GM23338 (cell line): Measurements from ENCODE around the gene RBM17. TPM values are rescaled to one million over a fixed set of nuclear protein-coding genes. Genes with fewer than 3 reads are reported as not detected.

ENCODE experiments used
- ATAC-seq: fragments of 200-7000 bp; cut with Tn5 transposase; 3 replicates; pipeline ENCODE4 v1.9.1; 2020
- DNase-seq: peaks from one replicate; pipeline ENCODE4 v3.0.0-alpha.2; 2015; ENCODE audit warnings: low spot score
- H2AFZ ChIP-seq: fragments of 200-600 bp; sonication (generic); 2 replicates; pipeline ENCODE4 v1.8.0; 2016; ENCODE audit warnings: antibody characterized with exemption, mild to moderate bottlenecking, moderate library complexity
- H3F3A ChIP-seq: fragments of 200-600 bp; sonication (generic); replicated peaks from 2 replicates; pipeline ENCODE4 v1.8.0; 2017; ENCODE audit warnings: antibody characterized with exemption, mixed run types, low read depth
- H3K27ac ChIP-seq: fragments of 200-600 bp; sonication (generic); 2 replicates; pipeline ENCODE4 v1.6.1; 2016; ENCODE audit warnings: low read depth
- H3K27me3 ChIP-seq: fragments of 200-600 bp; sonication (generic); 2 replicates; pipeline ENCODE4 v1.8.0; 2016; ENCODE audit warnings: mild to moderate bottlenecking, mixed run types, moderate library complexity; ENCODE audit not compliant: insufficient read depth
- H3K36me3 ChIP-seq: fragments of 200-600 bp; sonication (generic); 2 replicates; pipeline ENCODE4 v1.8.0; 2016; ENCODE audit warnings: mild to moderate bottlenecking; ENCODE audit not compliant: insufficient read depth
- H3K4me1 ChIP-seq: fragments of 200-600 bp; sonication (generic); 2 replicates; pipeline ENCODE4 v1.8.0; 2016; ENCODE audit warnings: mild to moderate bottlenecking, moderate library complexity; ENCODE audit not compliant: insufficient read depth
- H3K4me2 ChIP-seq: fragments of 200-600 bp; sonication (generic); 2 replicates; pipeline ENCODE4 v1.7.1; 2017; ENCODE audit warnings: mixed run types
- H3K4me3 ChIP-seq: fragments of 200-600 bp; sonication (generic); 2 replicates; pipeline ENCODE4 v1.6.1; 2016; ENCODE audit warnings: mixed run types
- H3K79me2 ChIP-seq: fragments of 200-600 bp; sonication (generic); replicated peaks from 2 replicates; pipeline ENCODE4 v1.8.0; 2017; ENCODE audit warnings: mild to moderate bottlenecking; ENCODE audit not compliant: insufficient read depth
- H3K9me2 ChIP-seq: fragments of 200-600 bp; sonication (generic); 2 replicates; pipeline ENCODE4 v1.8.0; 2017; ENCODE audit not compliant: insufficient read depth
- H4K20me1 ChIP-seq: fragments of 200-600 bp; sonication (generic); replicated peaks from 2 replicates; pipeline ENCODE4 v1.8.0; 2017; ENCODE audit warnings: mild to moderate bottlenecking; ENCODE audit not compliant: insufficient read depth
- H3K27ac Mint-ChIP-seq: 2 replicates; pipeline ENCODE4 v1.8.0; 2020; ENCODE audit warnings: inconsistent platforms, mild to moderate bottlenecking, moderate library complexity, mixed read lengths
- H3K27me3 Mint-ChIP-seq: 3 replicates; pipeline ENCODE4 v1.8.0; 2022; ENCODE audit warnings: low read depth, mild to moderate bottlenecking, moderate library complexity, mixed read lengths, inconsistent platforms; ENCODE audit not compliant: insufficient read depth, poor library complexity
- H3K36me3 Mint-ChIP-seq: 3 replicates; pipeline ENCODE4 v1.8.0; 2021; ENCODE audit warnings: low read depth, mild to moderate bottlenecking, inconsistent platforms, moderate library complexity, mixed read lengths
- H3K4me1 Mint-ChIP-seq: 3 replicates; pipeline ENCODE4 v1.8.0; 2020; ENCODE audit warnings: mild to moderate bottlenecking, inconsistent platforms, mixed read lengths
- H3K4me3 Mint-ChIP-seq: 3 replicates; pipeline ENCODE4 v1.8.0; 2021; ENCODE audit warnings: moderate library complexity, mild to moderate bottlenecking, inconsistent platforms, mixed read lengths
- H3K9me3 Mint-ChIP-seq: 3 replicates; pipeline ENCODE4 v1.8.0; 2020; ENCODE audit warnings: moderate library complexity, mild to moderate bottlenecking, inconsistent platforms, mixed read lengths
- CREB1 ChIP-seq: fragments of 250-450 bp; sonication (Bioruptor Pico); IDR thresholded peaks from 2 replicates; pipeline ENCODE4 v1.5.0; 2020; ENCODE audit warnings: low read depth, mild to moderate bottlenecking, moderate library complexity
- EZH2 ChIP-seq: fragments of 200-600 bp; sonication (generic); IDR thresholded peaks from one replicate; pipeline ENCODE4 v1.8.0; 2017; ENCODE audit warnings: antibody characterized with exemption, mild to moderate bottlenecking, low read depth; ENCODE audit not compliant: unreplicated experiment
- JUNB ChIP-seq: IDR thresholded peaks from one replicate; pipeline ENCODE4 v1.6.1; 2016; ENCODE audit warnings: antibody characterized with exemption; ENCODE audit not compliant: unreplicated experiment
- NANOG ChIP-seq: IDR thresholded peaks from 2 replicates; pipeline ENCODE4 v1.6.1; 2016; ENCODE audit warnings: antibody characterized with exemption, borderline replicate concordance
- ZNF114 ChIP-seq: fragments of 250-450 bp; sonication (Bioruptor Pico); IDR thresholded peaks from 2 replicates; pipeline ENCODE4 v1.5.0; 2020; ENCODE audit warnings: mild to moderate bottlenecking, moderate library complexity
- polyA plus RNA-seq: library from polyadenylated mRNA; unstranded; fragments of >200 nt; fragmentation: Nextera tagmentation; extraction: Ambion mirVana; gene quantifications from 2 replicates; pipeline ENCODE4 v1.2.1, GENCODE V29; 2016
- total RNA-seq: library from RNA; depleted of rRNA; stranded (reverse); fragments of >200 nt; shearing (Covaris generic); gene quantifications from 2 replicates; pipeline ENCODE4 v1.2.3, GENCODE V29; 2014
- TF ChIP-seq, protein P1 (sequence below), 2 experiments: fragments of 200-600 bp in 1 of 2; sonication (generic) in 1 of 2; conservative IDR thresholded peaks; 2 replicates each; pipeline versions ENCODE4 v1.5.1 to v1.6.1; 2016 to 2017; ENCODE audit warnings: antibody characterized with exemption in 2 of 2, low read depth in 2 of 2, mild to moderate bottlenecking in 2 of 2, moderate library complexity in 1 of 2
- TF ChIP-seq, protein P2 (sequence below): IDR thresholded peaks from one replicate; pipeline ENCODE4 v1.6.1; 2018; ENCODE audit warnings: antibody characterized with exemption; ENCODE audit not compliant: unreplicated experiment
- TF ChIP-seq, protein P3 (sequence below): IDR thresholded peaks from 2 replicates; pipeline ENCODE4 v1.6.1; 2016; ENCODE audit warnings: antibody characterized with exemption
- TF ChIP-seq, protein P4 (sequence below): fragments of 250-450 bp; sonication (Bioruptor Pico); IDR thresholded peaks from 2 replicates; pipeline ENCODE4 v1.5.0; 2020; ENCODE audit warnings: mild to moderate bottlenecking, moderate library complexity

Gene RBM17
- total and polyA plus RNA-seq, 2 experiments from 2014 or later = 54.7 to 281 TPM

DNA sequence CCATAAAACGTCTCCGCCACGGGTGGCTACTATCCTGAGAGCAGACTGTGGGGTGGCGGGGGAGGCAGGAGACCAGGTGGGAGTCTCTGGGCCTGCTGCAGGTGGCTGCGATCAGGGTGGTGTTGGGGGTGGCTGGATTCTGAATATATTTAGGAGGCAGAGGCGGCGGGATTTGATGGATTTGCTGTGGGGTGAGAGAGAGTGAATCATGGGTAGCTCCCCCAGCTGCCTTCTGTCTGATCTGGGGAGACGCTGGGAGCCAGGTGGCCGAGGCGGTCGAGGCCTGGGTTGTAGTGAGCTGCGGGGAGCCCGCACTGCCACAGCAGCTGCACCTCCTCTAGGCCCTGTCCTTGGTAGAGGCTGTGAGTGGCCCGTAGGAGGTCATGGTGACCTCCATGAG lies 65.7 kb downstream of the RBM17 start:
- H3K9me3 Mint-ChIP-seq = no peaks in the 10 kb centered on the region
- peaks cover 22% of the 10 kb centered on the region; the same call in 1 of the 2 replicates for H3K79me2 ChIP-seq
- H3K36me3 Mint-ChIP-seq = no peaks in the 10 kb centered on the region
- H3K4me1 Mint-ChIP-seq = peaks cover 14% of the 10 kb centered on the region
- no peak overlapping the region for H3K4me3 ChIP-seq
- DNase-seq (no peak), ATAC-seq (no peak)
- H3K27me3 ChIP-seq = no peaks in the 10 kb centered on the region
- H3K36me3 ChIP-seq = no peaks in the 10 kb centered on the region
- H3K27ac ChIP-seq = no peak overlapping the region
- H3F3A ChIP-seq = no peaks in the 10 kb centered on the region; the same call in 1 of the 2 replicates
- no peak overlapping the region for H3K4me2 ChIP-seq
- H3K27me3 Mint-ChIP-seq = peaks cover 24% of the 10 kb centered on the region
- H3K9me2 ChIP-seq = no peaks in the 10 kb centered on the region
- H3K27ac Mint-ChIP-seq = no peak overlapping the region
- TF ChIP-seq, protein P1, sequence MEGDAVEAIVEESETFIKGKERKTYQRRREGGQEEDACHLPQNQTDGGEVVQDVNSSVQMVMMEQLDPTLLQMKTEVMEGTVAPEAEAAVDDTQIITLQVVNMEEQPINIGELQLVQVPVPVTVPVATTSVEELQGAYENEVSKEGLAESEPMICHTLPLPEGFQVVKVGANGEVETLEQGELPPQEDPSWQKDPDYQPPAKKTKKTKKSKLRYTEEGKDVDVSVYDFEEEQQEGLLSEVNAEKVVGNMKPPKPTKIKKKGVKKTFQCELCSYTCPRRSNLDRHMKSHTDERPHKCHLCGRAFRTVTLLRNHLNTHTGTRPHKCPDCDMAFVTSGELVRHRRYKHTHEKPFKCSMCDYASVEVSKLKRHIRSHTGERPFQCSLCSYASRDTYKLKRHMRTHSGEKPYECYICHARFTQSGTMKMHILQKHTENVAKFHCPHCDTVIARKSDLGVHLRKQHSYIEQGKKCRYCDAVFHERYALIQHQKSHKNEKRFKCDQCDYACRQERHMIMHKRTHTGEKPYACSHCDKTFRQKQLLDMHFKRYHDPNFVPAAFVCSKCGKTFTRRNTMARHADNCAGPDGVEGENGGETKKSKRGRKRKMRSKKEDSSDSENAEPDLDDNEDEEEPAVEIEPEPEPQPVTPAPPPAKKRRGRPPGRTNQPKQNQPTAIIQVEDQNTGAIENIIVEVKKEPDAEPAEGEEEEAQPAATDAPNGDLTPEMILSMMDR (conservative IDR thresholded peaks at IDR 0.05; ENCODE audit: low read depth in 2 of 2) = no peak
- TF ChIP-seq NANOG (no peak), EZH2 (no peak), CREB1 (CRISPR knock-in tag) (no peak), ZNF114 (CRISPR knock-in tag) (no peak), JUNB (no peak)
- TF ChIP-seq, protein P2, sequence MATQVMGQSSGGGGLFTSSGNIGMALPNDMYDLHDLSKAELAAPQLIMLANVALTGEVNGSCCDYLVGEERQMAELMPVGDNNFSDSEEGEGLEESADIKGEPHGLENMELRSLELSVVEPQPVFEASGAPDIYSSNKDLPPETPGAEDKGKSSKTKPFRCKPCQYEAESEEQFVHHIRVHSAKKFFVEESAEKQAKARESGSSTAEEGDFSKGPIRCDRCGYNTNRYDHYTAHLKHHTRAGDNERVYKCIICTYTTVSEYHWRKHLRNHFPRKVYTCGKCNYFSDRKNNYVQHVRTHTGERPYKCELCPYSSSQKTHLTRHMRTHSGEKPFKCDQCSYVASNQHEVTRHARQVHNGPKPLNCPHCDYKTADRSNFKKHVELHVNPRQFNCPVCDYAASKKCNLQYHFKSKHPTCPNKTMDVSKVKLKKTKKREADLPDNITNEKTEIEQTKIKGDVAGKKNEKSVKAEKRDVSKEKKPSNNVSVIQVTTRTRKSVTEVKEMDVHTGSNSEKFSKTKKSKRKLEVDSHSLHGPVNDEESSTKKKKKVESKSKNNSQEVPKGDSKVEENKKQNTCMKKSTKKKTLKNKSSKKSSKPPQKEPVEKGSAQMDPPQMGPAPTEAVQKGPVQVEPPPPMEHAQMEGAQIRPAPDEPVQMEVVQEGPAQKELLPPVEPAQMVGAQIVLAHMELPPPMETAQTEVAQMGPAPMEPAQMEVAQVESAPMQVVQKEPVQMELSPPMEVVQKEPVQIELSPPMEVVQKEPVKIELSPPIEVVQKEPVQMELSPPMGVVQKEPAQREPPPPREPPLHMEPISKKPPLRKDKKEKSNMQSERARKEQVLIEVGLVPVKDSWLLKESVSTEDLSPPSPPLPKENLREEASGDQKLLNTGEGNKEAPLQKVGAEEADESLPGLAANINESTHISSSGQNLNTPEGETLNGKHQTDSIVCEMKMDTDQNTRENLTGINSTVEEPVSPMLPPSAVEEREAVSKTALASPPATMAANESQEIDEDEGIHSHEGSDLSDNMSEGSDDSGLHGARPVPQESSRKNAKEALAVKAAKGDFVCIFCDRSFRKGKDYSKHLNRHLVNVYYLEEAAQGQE = no peak
- TF ChIP-seq, protein P3, sequence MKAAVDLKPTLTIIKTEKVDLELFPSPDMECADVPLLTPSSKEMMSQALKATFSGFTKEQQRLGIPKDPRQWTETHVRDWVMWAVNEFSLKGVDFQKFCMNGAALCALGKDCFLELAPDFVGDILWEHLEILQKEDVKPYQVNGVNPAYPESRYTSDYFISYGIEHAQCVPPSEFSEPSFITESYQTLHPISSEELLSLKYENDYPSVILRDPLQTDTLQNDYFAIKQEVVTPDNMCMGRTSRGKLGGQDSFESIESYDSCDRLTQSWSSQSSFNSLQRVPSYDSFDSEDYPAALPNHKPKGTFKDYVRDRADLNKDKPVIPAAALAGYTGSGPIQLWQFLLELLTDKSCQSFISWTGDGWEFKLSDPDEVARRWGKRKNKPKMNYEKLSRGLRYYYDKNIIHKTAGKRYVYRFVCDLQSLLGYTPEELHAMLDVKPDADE = no peak
- TF ChIP-seq, protein P4, sequence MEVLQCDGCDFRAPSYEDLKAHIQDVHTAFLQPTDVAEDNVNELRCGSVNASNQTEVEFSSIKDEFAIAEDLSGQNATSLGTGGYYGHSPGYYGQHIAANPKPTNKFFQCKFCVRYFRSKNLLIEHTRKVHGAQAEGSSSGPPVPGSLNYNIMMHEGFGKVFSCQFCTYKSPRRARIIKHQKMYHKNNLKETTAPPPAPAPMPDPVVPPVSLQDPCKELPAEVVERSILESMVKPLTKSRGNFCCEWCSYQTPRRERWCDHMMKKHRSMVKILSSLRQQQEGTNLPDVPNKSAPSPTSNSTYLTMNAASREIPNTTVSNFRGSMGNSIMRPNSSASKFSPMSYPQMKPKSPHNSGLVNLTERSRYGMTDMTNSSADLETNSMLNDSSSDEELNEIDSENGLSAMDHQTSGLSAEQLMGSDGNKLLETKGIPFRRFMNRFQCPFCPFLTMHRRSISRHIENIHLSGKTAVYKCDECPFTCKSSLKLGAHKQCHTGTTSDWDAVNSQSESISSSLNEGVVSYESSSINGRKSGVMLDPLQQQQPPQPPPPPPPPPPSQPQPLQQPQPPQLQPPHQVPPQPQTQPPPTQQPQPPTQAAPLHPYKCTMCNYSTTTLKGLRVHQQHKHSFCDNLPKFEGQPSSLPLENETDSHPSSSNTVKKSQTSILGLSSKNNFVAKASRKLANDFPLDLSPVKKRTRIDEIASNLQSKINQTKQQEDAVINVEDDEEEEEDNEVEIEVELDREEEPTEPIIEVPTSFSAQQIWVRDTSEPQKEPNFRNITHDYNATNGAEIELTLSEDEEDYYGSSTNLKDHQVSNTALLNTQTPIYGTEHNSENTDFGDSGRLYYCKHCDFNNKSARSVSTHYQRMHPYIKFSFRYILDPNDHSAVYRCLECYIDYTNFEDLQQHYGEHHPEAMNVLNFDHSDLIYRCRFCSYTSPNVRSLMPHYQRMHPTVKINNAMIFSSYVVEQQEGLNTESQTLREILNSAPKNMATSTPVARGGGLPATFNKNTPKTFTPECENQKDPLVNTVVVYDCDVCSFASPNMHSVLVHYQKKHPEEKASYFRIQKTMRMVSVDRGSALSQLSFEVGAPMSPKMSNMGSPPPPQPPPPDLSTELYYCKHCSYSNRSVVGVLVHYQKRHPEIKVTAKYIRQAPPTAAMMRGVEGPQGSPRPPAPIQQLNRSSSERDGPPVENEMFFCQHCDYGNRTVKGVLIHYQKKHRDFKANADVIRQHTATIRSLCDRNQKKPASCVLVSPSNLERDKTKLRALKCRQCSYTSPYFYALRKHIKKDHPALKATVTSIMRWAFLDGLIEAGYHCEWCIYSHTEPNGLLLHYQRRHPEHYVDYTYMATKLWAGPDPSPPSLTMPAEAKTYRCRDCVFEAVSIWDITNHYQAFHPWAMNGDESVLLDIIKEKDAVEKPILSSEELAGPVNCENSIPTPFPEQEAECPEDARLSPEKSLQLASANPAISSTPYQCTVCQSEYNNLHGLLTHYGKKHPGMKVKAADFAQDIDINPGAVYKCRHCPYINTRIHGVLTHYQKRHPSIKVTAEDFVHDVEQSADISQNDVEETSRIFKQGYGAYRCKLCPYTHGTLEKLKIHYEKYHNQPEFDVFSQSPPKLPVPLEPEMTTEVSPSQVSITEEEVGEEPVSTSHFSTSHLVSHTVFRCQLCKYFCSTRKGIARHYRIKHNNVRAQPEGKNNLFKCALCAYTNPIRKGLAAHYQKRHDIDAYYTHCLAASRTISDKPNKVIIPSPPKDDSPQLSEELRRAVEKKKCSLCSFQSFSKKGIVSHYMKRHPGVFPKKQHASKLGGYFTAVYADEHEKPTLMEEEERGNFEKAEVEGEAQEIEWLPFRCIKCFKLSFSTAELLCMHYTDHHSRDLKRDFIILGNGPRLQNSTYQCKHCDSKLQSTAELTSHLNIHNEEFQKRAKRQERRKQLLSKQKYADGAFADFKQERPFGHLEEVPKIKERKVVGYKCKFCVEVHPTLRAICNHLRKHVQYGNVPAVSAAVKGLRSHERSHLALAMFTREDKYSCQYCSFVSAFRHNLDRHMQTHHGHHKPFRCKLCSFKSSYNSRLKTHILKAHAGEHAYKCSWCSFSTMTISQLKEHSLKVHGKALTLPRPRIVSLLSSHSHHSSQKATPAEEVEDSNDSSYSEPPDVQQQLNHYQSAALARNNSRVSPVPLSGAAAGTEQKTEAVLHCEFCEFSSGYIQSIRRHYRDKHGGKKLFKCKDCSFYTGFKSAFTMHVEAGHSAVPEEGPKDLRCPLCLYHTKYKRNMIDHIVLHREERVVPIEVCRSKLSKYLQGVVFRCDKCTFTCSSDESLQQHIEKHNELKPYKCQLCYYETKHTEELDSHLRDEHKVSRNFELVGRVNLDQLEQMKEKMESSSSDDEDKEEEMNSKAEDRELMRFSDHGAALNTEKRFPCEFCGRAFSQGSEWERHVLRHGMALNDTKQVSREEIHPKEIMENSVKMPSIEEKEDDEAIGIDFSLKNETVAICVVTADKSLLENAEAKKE (CRISPR knock-in tag) = no peak
- no peak overlapping the region for H3K4me3 Mint-ChIP-seq
- H2AFZ ChIP-seq = no peak overlapping the region
- H4K20me1 ChIP-seq = peaks cover 13% of the 10 kb centered on the region; the same call in 1 of the 2 replicates
- peaks cover 20% of the 10 kb centered on the region; the same call in 1 of the 2 replicates for H3K4me1 ChIP-seq
